Measurements from ENCODE around the gene RPL29.

Gene RPL29

GRCh38 chr3:51987568-51987967, 8.1 kb downstream of the RPL29 start:
- H3F3A ChIP-seq (ENCODE audit: insufficient read depth, low read length), result no peaks in the 10 kb centered on the region
- no peaks in the 10 kb centered on the region for H4K20me1 ChIP-seq (ENCODE audit: insufficient read depth, low read length)
- H3K27me3 ChIP-seq (ENCODE audit: insufficient read depth, low read length), result no peaks in the 10 kb centered on the region
- H3K4me1 ChIP-seq (ENCODE audit: insufficient read depth, low read length, severe bottlenecking), result peaks cover 18% of the 10 kb centered on the region
- no peaks in the 10 kb centered on the region for H3K79me2 ChIP-seq (ENCODE audit: insufficient read depth, low read length)
- H3K9me3 ChIP-seq (ENCODE audit: low read length), result no peaks in the 10 kb centered on the region
- peaks cover 14% of the 10 kb centered on the region for H3K36me3 ChIP-seq (ENCODE audit: insufficient read depth, low read length)
- H3K4me3 ChIP-seq (ENCODE audit: low read depth, low read length, poor library complexity, severe bottlenecking), result no peak overlapping the region
- TF ChIP-seq CTCF (IDR thresholded peaks at IDR 0.05; ENCODE audit: low read length) (no peak), EZH2 (IDR thresholded peaks at IDR 0.05; ENCODE audit: borderline replicate concordance, low read length) (no peak)
- no peaks in the 10 kb centered on the region for H3K9me2 ChIP-seq (ENCODE audit: low read depth, low read length)
- no peak overlapping the region for H2AFZ ChIP-seq (ENCODE audit: low read length)
- H3K4me2 ChIP-seq (ENCODE audit: low read length), result no peak overlapping the region
- H3K9ac ChIP-seq (ENCODE audit: low read length), result no peak overlapping the region
- no peak overlapping the region for H3K27ac ChIP-seq (ENCODE audit: low read depth, low read length, poor library complexity, severe bottlenecking)

- Histone ChIP-seq H3K4me1 (ENCODE audit: insufficient read depth, low read length, severe bottlenecking) (peaks cover 20% of the 10 kb centered on the region), H4K20me1 (ENCODE audit: insufficient read depth, low read length) (no peaks in the 10 kb centered on the region), H3K27ac (ENCODE audit: low read depth, low read length, poor library complexity, severe bottlenecking) (no peak overlapping the region), H3K4me3 (ENCODE audit: low read depth, low read length, poor library complexity, severe bottlenecking) (no peak overlapping the region), H3K9me3 (ENCODE audit: low read length) (no peaks in the 10 kb centered on the region), H2AFZ (ENCODE audit: low read length) (no peak overlapping the region), H3K79me2 (ENCODE audit: insufficient read depth, low read length) (no peaks in the 10 kb centered on the region), H3K9me2 (ENCODE audit: low read depth, low read length) (no peaks in the 10 kb centered on the region), H3F3A (ENCODE audit: insufficient read depth, low read length) (no peaks in the 10 kb centered on the region), H3K9ac (ENCODE audit: low read length) (no peak overlapping the region), H3K4me2 (ENCODE audit: low read length) (no peak overlapping the region), H3K27me3 (ENCODE audit: insufficient read depth, low read length) (no peaks in the 10 kb centered on the region), H3K36me3 (ENCODE audit: insufficient read depth, low read length) (peaks cover 1% of the 10 kb centered on the region)
- TF ChIP-seq CTCF (IDR thresholded peaks at IDR 0.05; ENCODE audit: low read length) (no peak), EZH2 (IDR thresholded peaks at IDR 0.05; ENCODE audit: borderline replicate concordance, low read length) (no peak)
These were observed 9.4 kb downstream of the RPL29 start for GRCh38 chr3:51986010-51986947.

- Histone ChIP-seq H3K9me3 (ENCODE audit: low read length) (no peaks in the 10 kb centered on the region), H2AFZ (ENCODE audit: low read length) (no peak overlapping the region), H3F3A (ENCODE audit: insufficient read depth, low read length) (no peaks in the 10 kb centered on the region), H3K4me1 (ENCODE audit: insufficient read depth, low read length, severe bottlenecking) (peaks cover 20% of the 10 kb centered on the region), H3K9ac (ENCODE audit: low read length) (no peak overlapping the region), H3K27ac (ENCODE audit: low read depth, low read length, poor library complexity, severe bottlenecking) (no peak overlapping the region), H4K20me1 (ENCODE audit: insufficient read depth, low read length) (no peaks in the 10 kb centered on the region), H3K4me3 (ENCODE audit: low read depth, low read length, poor library complexity, severe bottlenecking) (no peak overlapping the region), H3K4me2 (ENCODE audit: low read length) (no peak overlapping the region), H3K36me3 (ENCODE audit: insufficient read depth, low read length) (peaks cover 4% of the 10 kb centered on the region; the same call in 1 of the 2 replicates), H3K9me2 (ENCODE audit: low read depth, low read length) (no peaks in the 10 kb centered on the region), H3K79me2 (ENCODE audit: insufficient read depth, low read length) (no peaks in the 10 kb centered on the region), H3K27me3 (ENCODE audit: insufficient read depth, low read length) (no peaks in the 10 kb centered on the region)
- TF ChIP-seq EZH2 (IDR thresholded peaks at IDR 0.05; ENCODE audit: borderline replicate concordance, low read length) (no peak), CTCF (IDR thresholded peaks at IDR 0.05; ENCODE audit: low read length) (no peak)
These were observed 10.6 kb downstream of the RPL29 start for GRCh38 chr3:51985063-51985462.
